ENCODE data around the gene STAB1. TPM values are rescaled to one million over a fixed set of nuclear protein-coding genes. Genes with fewer than 3 reads are reported as not detected.
"Not testable (repeated sequence)": the region's sequence is repeated elsewhere in the genome, so short reads cannot be mapped to it uniquely, and the experiment has no call there.

Gene STAB1
- total RNA-seq, 1 experiment from 2014 or later: not detected

- Histone ChIP-seq H3K9me3 (no peaks in the 10 kb centered on the region), H3K36me3 (peaks cover 4% of the 10 kb centered on the region), H3K27me3 (no peaks in the 10 kb centered on the region), H3K4me3 (no peak overlapping the region)
- peak; percentile 46 for DNase-seq
Measured at GRCh38 chr3:52523386-52524257, 28.5 kb downstream of the STAB1 start.

- no peak for DNase-seq
- Histone ChIP-seq H3K27me3 (no peaks in the 10 kb centered on the region), H3K4me3 (no peak overlapping the region), H3K9me3 (no peaks in the 10 kb centered on the region), H3K36me3 (peaks cover 8% of the 10 kb centered on the region)
Measured at GRCh38 chr3:52524258-52524751, 29.2 kb downstream of the STAB1 start.

GRCh38 chr3:52524752-52525679 is 29.9 kb downstream of the STAB1 start:
- Histone ChIP-seq H3K9me3 (no peaks in the 10 kb centered on the region), H3K4me3 (no peak overlapping the region), H3K36me3 (peaks cover 8% of the 10 kb centered on the region), H3K27me3 (no peaks in the 10 kb centered on the region)
- no peak for DNase-seq

GRCh38 chr3:52525680-52526561 is 30.8 kb downstream of the STAB1 start:
- H3K27me3 ChIP-seq: no peaks in the 10 kb centered on the region
- no peak for DNase-seq
- no peak overlapping the region for H3K4me3 ChIP-seq
- peaks cover 8% of the 10 kb centered on the region for H3K36me3 ChIP-seq
- H3K9me3 ChIP-seq: no peaks in the 10 kb centered on the region

GRCh38 chr3:52526671-52527038 is 31.5 kb downstream of the STAB1 start:
- not testable (repeated sequence) for H3K9me3 ChIP-seq, H3K36me3 ChIP-seq, H3K27me3 ChIP-seq, DNase-seq, H3K4me3 ChIP-seq

- peaks cover 8% of the 10 kb centered on the region for H3K36me3 ChIP-seq
- H3K27me3 ChIP-seq: no peaks in the 10 kb centered on the region
- DNase-seq: peak; percentile 52
- H3K9me3 ChIP-seq: no peaks in the 10 kb centered on the region
- H3K4me3 ChIP-seq: no peak overlapping the region
Measured at GRCh38 chr3:52527039-52527731, 32.0 kb downstream of the STAB1 start.

- no peaks in the 10 kb centered on the region for H3K27me3 ChIP-seq
- peaks cover 8% of the 10 kb centered on the region for H3K36me3 ChIP-seq
- H3K9me3 ChIP-seq: no peaks in the 10 kb centered on the region
- no peak for DNase-seq
- no peak overlapping the region for H3K4me3 ChIP-seq
Measured at GRCh38 chr3:52527732-52528585, 32.8 kb downstream of the STAB1 start.

- Histone ChIP-seq H3K4me3 (no peak overlapping the region), H3K9me3 (no peaks in the 10 kb centered on the region), H3K27me3 (no peaks in the 10 kb centered on the region), H3K36me3 (peaks cover 8% of the 10 kb centered on the region)
- DNase-seq: no peak
Measured at GRCh38 chr3:52528586-52529375, 33.6 kb downstream of the STAB1 start.

GRCh38 chr3:52529376-52530333 is 34.5 kb downstream of the STAB1 start:
- no peaks in the 10 kb centered on the region for H3K9me3 ChIP-seq
- no peak overlapping the region for H3K4me3 ChIP-seq
- no peaks in the 10 kb centered on the region for H3K27me3 ChIP-seq
- DNase-seq: no peak
- peaks cover 8% of the 10 kb centered on the region for H3K36me3 ChIP-seq

- DNase-seq: no peak
- H3K4me3 ChIP-seq: no peak overlapping the region
Measured at GRCh38 chr3:52530918-52531826, 36.0 kb downstream of the STAB1 start.

GRCh38 chr3:52531860-52532516 is 36.9 kb downstream of the STAB1 start:
- Histone ChIP-seq H3K4me3 (no peak overlapping the region; the same call in 1 of the 2 replicates), H3K36me3 (peaks cover 8% of the 10 kb centered on the region), H3K27me3 (no peaks in the 10 kb centered on the region), H3K9me3 (no peaks in the 10 kb centered on the region)
- DNase-seq: no peak

More at GRCh38 chr3:52530918-52531826, 36.0 kb downstream of the STAB1 start:
- H3K27me3 ChIP-seq: no peaks in the 10 kb centered on the region
- H3K36me3 ChIP-seq: peaks cover 8% of the 10 kb centered on the region
- H3K9me3 ChIP-seq: no peaks in the 10 kb centered on the region

- no peak for DNase-seq
- Histone ChIP-seq H3K9me3 (no peaks in the 10 kb centered on the region), H3K36me3 (peaks cover 8% of the 10 kb centered on the region), H3K27me3 (no peaks in the 10 kb centered on the region), H3K4me3 (peak overlapping the region; percentile 60)
Measured at GRCh38 chr3:52532517-52532837, 37.3 kb downstream of the STAB1 start.
